HL-60 (cell line): ENCODE measurements around the gene ITGB5.

ENCODE experiments used
- DNase-seq, 2 experiments: peaks; one replicate each; pipeline ENCODE4 v3.0.0-alpha.2; 2010 to 2020; ENCODE audit warnings: low read depth in 1 of 2, low spot score in 1 of 2
- H3K27ac ChIP-seq: fragments of 250-450 bp; sonication (Bioruptor Pico); replicated peaks from 2 replicates; pipeline ENCODE4 v1.5.1; 2020; ENCODE audit warnings: mild to moderate bottlenecking, moderate library complexity
- H3K27me3 ChIP-seq: fragments of 250-450 bp; sonication (Bioruptor Pico); 2 replicates; pipeline ENCODE4 v1.5.1; 2021; ENCODE audit warnings: mild to moderate bottlenecking, moderate library complexity; ENCODE audit not compliant: insufficient read depth, poor library complexity, severe bottlenecking
- H3K4me3 ChIP-seq: replicated peaks from 2 replicates; pipeline ENCODE4 v1.5.1; 2011; ENCODE audit warnings: mild to moderate bottlenecking, control low read depth, low read length; ENCODE audit not compliant: insufficient read depth
- GABPA ChIP-seq: IDR thresholded peaks from 2 replicates; pipeline ENCODE4 v1.6.1; 2012; ENCODE audit warnings: low read depth
- POLR2AphosphoS5 ChIP-seq: IDR thresholded peaks from 2 replicates; pipeline ENCODE4 v1.6.1; 2012; ENCODE audit warnings: low read depth
- SPI1 ChIP-seq: IDR thresholded peaks from 2 replicates; pipeline ENCODE4 v1.6.1; 2012; ENCODE audit warnings: low read depth, mild to moderate bottlenecking, borderline replicate concordance
- TF ChIP-seq, protein P1 (sequence below): IDR thresholded peaks from one replicate; pipeline ENCODE4 v1.5.1; 2011; ENCODE audit warnings: low read length, control low read depth, inconsistent platforms; ENCODE audit not compliant: insufficient read depth
- TF ChIP-seq, protein P2 (sequence below): IDR thresholded peaks from 2 replicates; pipeline ENCODE4 v1.6.1; 2012; ENCODE audit warnings: low read depth; ENCODE audit not compliant: insufficient replicate concordance

ITGB5 gene

DNA sequence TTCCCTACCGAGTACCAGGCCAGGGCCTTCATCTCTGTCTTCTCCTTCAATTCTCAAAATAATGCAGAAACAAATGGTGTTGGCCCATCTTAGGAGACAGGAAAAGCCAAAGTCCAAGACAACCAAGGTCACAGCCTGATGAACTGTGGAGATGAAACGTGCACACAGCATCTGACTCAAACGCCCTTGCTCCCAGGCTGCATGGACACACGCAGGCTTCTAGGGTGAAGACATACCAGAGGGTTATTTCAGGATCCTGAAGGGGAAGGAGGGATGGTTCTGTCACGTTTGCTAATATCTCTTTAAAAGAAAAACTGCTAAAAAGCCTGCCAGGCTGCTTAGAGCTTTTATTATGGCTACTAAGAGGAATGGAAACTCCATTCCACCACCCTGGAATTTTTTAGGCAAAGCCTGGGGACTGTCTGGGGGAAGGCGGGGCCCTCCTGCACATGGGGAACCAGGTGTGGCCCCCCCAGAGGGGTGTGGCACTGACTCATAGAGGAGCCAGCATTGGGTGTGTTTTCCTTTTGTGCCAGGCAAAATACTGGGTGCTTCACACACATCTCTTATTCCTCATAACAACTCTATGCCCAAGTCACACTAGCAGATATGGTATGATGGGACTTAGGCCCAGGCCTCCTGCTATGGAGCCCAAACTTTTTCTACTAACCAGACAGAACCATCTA, 94.0 kb downstream of the ITGB5 start:
- Histone ChIP-seq H3K27ac (no peak overlapping the region), H3K4me3 (no peak overlapping the region), H3K27me3 (no peaks in the 10 kb centered on the region)
- TF ChIP-seq GABPA (no peak), POLR2AphosphoS5 (no peak), SPI1 (no peak)
- TF ChIP-seq, protein P1, sequence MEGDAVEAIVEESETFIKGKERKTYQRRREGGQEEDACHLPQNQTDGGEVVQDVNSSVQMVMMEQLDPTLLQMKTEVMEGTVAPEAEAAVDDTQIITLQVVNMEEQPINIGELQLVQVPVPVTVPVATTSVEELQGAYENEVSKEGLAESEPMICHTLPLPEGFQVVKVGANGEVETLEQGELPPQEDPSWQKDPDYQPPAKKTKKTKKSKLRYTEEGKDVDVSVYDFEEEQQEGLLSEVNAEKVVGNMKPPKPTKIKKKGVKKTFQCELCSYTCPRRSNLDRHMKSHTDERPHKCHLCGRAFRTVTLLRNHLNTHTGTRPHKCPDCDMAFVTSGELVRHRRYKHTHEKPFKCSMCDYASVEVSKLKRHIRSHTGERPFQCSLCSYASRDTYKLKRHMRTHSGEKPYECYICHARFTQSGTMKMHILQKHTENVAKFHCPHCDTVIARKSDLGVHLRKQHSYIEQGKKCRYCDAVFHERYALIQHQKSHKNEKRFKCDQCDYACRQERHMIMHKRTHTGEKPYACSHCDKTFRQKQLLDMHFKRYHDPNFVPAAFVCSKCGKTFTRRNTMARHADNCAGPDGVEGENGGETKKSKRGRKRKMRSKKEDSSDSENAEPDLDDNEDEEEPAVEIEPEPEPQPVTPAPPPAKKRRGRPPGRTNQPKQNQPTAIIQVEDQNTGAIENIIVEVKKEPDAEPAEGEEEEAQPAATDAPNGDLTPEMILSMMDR = no peak
- TF ChIP-seq, protein P2, sequence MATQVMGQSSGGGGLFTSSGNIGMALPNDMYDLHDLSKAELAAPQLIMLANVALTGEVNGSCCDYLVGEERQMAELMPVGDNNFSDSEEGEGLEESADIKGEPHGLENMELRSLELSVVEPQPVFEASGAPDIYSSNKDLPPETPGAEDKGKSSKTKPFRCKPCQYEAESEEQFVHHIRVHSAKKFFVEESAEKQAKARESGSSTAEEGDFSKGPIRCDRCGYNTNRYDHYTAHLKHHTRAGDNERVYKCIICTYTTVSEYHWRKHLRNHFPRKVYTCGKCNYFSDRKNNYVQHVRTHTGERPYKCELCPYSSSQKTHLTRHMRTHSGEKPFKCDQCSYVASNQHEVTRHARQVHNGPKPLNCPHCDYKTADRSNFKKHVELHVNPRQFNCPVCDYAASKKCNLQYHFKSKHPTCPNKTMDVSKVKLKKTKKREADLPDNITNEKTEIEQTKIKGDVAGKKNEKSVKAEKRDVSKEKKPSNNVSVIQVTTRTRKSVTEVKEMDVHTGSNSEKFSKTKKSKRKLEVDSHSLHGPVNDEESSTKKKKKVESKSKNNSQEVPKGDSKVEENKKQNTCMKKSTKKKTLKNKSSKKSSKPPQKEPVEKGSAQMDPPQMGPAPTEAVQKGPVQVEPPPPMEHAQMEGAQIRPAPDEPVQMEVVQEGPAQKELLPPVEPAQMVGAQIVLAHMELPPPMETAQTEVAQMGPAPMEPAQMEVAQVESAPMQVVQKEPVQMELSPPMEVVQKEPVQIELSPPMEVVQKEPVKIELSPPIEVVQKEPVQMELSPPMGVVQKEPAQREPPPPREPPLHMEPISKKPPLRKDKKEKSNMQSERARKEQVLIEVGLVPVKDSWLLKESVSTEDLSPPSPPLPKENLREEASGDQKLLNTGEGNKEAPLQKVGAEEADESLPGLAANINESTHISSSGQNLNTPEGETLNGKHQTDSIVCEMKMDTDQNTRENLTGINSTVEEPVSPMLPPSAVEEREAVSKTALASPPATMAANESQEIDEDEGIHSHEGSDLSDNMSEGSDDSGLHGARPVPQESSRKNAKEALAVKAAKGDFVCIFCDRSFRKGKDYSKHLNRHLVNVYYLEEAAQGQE = no peak
- DNase-seq = no peak

DNA sequence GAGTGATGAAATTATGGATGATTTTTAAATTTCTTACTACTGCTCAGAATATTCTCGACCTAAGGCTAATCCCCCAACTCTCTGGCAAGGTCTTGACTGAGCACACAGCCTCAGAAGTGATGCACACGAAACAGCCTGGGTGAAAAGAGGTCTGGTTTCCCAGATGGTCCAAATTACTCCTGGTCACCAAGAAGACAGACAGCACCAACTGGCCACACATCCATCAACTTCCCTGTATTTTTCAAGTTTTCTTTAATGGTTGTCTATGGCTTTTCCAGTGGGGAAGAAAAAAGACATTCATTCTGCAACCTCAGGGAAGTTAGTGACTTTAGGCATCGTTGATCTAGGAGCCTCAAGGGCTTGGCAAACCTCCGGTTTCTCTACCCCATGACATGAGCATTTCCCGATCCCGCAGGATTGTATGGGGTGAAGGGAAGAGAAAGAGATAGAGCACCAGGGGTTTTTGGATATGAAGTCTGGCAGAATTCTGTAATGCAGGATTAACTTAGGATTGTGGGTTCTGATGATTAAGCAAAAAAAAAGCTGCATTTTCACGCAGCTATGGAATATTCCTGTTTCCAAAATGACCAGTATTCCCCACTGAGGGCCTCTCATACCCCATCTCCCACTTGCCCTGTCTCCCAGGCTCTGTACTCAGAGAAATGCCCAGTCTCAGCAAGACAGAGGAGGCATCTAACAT, 94.7 kb downstream of the ITGB5 start:
- H3K27ac ChIP-seq = no peak overlapping the region
- DNase-seq = no peak
- TF ChIP-seq, protein P2 = no peak
- TF ChIP-seq, protein P1 = no peak
- no peak for TF ChIP-seq SPI1
- TF ChIP-seq GABPA = no peak
- TF ChIP-seq POLR2AphosphoS5 = no peak

DNA sequence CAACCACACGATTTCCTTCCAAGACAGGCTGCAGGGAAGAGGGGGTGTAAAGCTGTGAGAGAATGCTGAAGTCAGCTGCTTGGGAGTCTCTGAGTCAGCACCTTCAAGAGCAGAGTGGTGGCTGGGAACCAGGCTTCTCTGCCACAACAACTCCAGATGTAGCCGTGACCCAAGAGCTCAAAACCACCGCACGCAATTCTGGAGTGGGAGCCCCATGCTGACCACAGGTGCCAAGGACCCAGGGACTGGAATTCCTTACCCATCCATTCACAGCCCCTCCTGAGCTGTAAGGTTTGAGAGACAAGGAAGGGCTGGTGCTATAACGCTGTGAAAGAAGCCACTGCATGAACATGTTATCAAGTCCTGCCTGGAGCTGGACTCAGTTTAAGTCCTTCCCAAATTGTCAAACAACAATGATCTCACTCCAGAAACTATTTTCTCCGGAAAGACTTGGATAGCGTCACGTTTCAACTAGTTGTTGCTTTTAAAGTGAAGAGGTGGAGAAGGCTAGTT, 95.5 kb downstream of the ITGB5 start:
- H3K4me3 ChIP-seq = no peak overlapping the region
- DNase-seq = no peak
- H3K27ac ChIP-seq = no peak overlapping the region
- TF ChIP-seq, protein P2 = no peak
- TF ChIP-seq SPI1 (no peak), POLR2AphosphoS5 (no peak), GABPA (no peak)
- TF ChIP-seq, protein P1 = no peak
- no peaks in the 10 kb centered on the region for H3K27me3 ChIP-seq

More for the DNA sequence above, 94.7 kb downstream of the ITGB5 start:
- Histone ChIP-seq H3K4me3 (no peak overlapping the region), H3K27me3 (no peaks in the 10 kb centered on the region)
